GM12891 (cell line): ENCODE data around the gene ZMYND19.

Experiments
- POLR2AphosphoS5 ChIP-seq: IDR thresholded peaks from 2 replicates; pipeline ENCODE4 v1.6.1; 2011; ENCODE audit warnings: low read depth, low read length, control low read depth
- TAF1 ChIP-seq: IDR thresholded peaks from 2 replicates; pipeline ENCODE4 v1.6.1; 2011; ENCODE audit warnings: low read depth, low read length, control low read depth

DNA sequence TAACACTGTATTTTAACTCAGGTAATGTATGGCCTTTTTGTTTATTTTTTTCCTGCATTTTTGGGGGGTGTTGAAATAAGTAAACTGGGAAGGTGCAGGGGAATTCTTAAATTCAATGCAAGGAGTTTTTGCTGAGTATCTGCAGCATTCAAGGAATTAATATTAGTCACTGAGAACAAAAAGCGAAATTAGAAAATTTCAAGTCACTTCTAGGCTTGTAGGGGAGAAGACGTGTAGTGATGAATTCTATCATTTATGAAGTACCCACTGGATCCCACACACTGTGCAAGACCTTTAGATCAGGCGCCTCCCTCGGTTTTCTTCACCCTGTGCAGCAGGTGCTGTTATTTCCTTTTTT lies 29.7 kb upstream of the ZMYND19 start:
- TF ChIP-seq TAF1 (no peak), POLR2AphosphoS5 (no peak)
